NB4 (cell line): Measurements from ENCODE around the gene ANTXR1.

Experiments
- DNase-seq: peaks from one replicate; pipeline ENCODE4 v3.0.0; 2010; ENCODE audit warnings: low read depth
- H3K4me3 ChIP-seq: one replicate; pipeline ENCODE4 v1.5.1; 2011; ENCODE audit warnings: mild to moderate bottlenecking, low read depth, low read length, moderate library complexity
- MYC ChIP-seq: IDR thresholded peaks from 2 replicates; pipeline ENCODE4 v1.6.1; 2011; ENCODE audit warnings: low read depth, low read length
- POLR2A ChIP-seq: IDR thresholded peaks from 2 replicates; pipeline ENCODE4 v1.6.1; 2011; ENCODE audit warnings: mild to moderate bottlenecking; ENCODE audit not compliant: insufficient read length; ENCODE audit errors: extremely low read depth
- TF ChIP-seq, protein P1 (sequence below): IDR thresholded peaks from 2 replicates; pipeline ENCODE4 v1.6.1; 2011; ENCODE audit warnings: low read depth, low read length
- TF ChIP-seq, protein P2 (sequence below): IDR thresholded peaks from one replicate; pipeline ENCODE4 v1.5.1; 2012; ENCODE audit warnings: low read depth, low read length

Gene ANTXR1

DNA sequence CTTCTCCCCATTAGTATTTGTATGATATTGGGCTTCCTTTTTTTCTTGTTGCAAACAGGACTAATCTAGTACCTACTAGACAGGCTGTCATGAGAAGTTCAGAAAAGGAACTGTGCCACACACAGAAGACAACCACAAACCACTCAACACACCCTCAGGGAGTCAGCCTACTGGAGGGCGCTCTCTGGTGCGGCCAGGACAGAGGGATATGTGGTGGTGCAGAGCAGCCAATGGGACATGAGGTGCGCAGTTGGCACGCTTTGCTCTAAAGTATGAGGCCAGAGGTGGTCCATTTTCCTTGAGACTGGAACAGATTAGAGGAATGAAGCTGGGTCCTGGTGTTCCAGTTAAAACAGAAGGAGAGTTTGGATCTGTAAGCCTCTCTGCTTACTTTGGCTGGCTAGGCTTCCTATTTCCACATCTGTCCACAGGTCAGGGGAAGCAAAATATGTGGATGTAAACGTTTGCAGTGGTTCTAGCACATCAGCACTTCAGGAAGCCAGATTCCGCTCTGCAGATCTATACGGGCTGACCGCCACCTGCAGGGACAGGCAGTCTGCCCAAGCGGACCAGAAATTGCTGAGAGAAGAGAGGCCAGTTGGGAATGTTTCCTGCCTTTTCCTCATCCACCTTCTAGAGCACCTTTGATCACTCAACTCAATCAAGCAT lies 260.0 kb downstream of the ANTXR1 start:
- no peak overlapping the region for H3K4me3 ChIP-seq
- TF ChIP-seq, protein P1, sequence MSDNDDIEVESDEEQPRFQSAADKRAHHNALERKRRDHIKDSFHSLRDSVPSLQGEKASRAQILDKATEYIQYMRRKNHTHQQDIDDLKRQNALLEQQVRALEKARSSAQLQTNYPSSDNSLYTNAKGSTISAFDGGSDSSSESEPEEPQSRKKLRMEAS: no peak
- TF ChIP-seq, protein P2, sequence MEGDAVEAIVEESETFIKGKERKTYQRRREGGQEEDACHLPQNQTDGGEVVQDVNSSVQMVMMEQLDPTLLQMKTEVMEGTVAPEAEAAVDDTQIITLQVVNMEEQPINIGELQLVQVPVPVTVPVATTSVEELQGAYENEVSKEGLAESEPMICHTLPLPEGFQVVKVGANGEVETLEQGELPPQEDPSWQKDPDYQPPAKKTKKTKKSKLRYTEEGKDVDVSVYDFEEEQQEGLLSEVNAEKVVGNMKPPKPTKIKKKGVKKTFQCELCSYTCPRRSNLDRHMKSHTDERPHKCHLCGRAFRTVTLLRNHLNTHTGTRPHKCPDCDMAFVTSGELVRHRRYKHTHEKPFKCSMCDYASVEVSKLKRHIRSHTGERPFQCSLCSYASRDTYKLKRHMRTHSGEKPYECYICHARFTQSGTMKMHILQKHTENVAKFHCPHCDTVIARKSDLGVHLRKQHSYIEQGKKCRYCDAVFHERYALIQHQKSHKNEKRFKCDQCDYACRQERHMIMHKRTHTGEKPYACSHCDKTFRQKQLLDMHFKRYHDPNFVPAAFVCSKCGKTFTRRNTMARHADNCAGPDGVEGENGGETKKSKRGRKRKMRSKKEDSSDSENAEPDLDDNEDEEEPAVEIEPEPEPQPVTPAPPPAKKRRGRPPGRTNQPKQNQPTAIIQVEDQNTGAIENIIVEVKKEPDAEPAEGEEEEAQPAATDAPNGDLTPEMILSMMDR: no peak
- TF ChIP-seq MYC (no peak), POLR2A (no peak)
- peak; percentile 77 for DNase-seq

DNA sequence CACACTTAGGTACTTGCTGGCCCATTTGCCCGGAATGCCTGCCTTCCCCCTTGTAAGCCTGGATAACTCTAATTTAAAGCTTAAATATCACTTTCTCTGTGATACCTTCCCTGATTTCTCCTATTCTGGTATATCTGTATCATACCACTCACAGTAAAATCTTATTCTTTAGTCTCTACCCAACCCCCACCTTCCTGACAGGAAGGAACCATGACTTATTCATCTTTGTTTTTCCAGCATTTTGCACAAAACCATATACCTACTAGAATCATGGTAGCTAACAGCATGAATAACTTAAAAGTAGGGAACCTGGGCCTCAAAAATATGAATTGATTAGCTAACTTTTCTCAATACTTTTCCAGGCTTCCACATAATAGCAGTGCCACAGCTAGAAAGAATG lies 262.5 kb downstream of the ANTXR1 start:
- TF ChIP-seq MYC: no peak
- TF ChIP-seq, protein P2: no peak
- TF ChIP-seq, protein P1: no peak
- no peak for TF ChIP-seq POLR2A
- H3K4me3 ChIP-seq: no peak overlapping the region
- no peak for DNase-seq

DNA sequence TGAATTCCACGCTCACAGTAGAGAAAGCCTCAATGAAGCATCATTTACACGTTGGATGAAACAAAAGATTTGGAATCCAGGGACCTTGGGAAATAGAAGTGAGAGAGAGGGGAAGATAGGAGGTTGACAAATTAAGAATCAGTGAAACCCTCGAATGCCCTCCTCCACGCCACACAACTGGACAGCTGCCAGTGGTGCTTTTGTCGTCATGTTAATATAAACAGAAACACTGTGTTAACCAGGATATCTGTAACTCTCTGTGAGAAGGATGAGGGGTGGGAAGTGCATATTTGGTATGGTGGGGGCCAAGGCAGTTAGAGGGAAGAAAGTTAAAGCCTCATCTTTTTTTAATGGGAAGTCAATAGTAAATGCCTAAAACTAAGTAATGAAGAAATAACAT lies 265.4 kb downstream of the ANTXR1 start:
- DNase-seq: no peak
- TF ChIP-seq MYC (no peak), POLR2A (no peak)
- TF ChIP-seq, protein P2: no peak
- TF ChIP-seq, protein P1: no peak
- H3K4me3 ChIP-seq: no peak overlapping the region

DNA sequence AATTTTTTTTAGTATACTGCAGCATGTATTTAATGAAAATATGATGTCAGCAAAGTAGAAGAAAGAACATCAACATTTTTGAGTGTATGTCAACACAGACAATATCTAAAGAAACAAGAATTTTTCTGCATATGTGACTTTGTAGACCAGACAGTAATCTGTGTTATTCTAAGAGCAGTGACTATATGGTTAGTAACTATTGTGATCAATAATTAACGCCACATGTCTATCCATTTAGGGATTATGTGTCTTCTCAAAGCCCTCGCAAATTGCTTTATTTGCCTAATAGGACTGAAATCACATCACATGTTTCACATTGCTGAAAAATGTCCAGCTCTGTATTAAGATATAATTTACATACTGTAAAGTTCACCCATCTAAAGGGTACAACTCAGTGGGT lies 266.2 kb downstream of the ANTXR1 start:
- no peak for DNase-seq
- TF ChIP-seq, protein P2: no peak
- TF ChIP-seq MYC: no peak
- TF ChIP-seq, protein P1: no peak
- no peak for TF ChIP-seq POLR2A
- no peak overlapping the region for H3K4me3 ChIP-seq

DNA sequence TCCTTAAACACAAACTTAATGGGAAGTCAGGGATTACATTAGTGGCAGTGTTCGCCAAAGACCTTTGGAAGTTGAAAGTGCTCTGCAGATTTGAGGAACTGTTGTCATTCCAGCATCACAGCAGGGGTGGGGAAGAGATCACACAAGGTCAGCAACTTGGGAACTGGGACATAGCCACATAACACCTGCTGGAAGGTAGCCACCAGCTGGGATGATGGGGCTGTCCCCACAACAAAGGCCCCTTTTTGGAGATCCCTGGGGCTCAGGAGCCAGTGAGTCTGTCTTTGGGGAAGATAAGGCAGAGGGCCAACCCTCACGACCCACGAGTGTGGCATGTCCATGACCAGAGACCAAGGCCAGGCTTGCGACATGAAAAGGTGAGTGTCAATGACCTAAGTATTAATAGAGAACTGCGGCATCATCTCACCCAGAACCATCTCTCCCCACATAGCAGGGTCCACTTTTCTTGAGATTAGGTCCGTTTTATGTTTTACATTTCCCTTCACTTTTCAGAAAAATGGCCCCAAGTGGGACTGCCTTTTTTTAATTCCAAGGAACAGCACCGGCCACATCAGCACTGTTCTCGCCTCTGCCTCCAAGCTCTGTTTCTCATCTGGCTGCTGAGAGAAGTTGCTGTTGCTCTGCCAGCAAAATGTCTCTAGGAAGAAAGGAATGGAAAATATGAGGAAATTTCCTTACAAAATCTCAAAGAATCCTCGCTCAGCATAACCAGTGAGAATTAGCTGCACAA lies 267.1 kb downstream of the ANTXR1 start:
- no peak overlapping the region for H3K4me3 ChIP-seq
- no peak for DNase-seq
- TF ChIP-seq MYC (no peak), POLR2A (no peak)
- TF ChIP-seq, protein P2: no peak
- TF ChIP-seq, protein P1: no peak
